PFSK-1 (cell line): Measurements from ENCODE around the gene CRB1.

Source experiments
- FOXP2 ChIP-seq: optimal IDR thresholded peaks from 2 replicates; pipeline ENCODE3; 2011; ENCODE audit warnings: borderline replicate concordance, control low read depth, inconsistent platforms; ENCODE audit not compliant: insufficient read depth; ENCODE audit errors: extremely low read length, extremely low read depth
- POLR2AphosphoS5 ChIP-seq: IDR thresholded peaks from 2 replicates; pipeline ENCODE4 v1.6.1; 2012; ENCODE audit warnings: low read depth, mild to moderate bottlenecking, control low read depth, low read length, moderate library complexity
- REST ChIP-seq, 2 experiments: IDR thresholded peaks; 2 replicates each; pipeline versions ENCODE4 v1.6.1 to v1.8.0; 2011 to 2012; ENCODE audit warnings: low read depth in 2 of 2, low read length in 2 of 2, control low read depth in 1 of 2, inconsistent platforms in 1 of 2, mild to moderate bottlenecking in 1 of 2, moderate library complexity in 1 of 2; ENCODE audit not compliant: insufficient read depth in 1 of 2
- SIN3A ChIP-seq: IDR thresholded peaks from 2 replicates; pipeline ENCODE4 v1.6.1; 2012; ENCODE audit warnings: mild to moderate bottlenecking, low read length, moderate library complexity, borderline replicate concordance; ENCODE audit not compliant: insufficient read depth
- TAF1 ChIP-seq: IDR thresholded peaks from 2 replicates; pipeline ENCODE4 v1.6.1; 2012; ENCODE audit warnings: low read length, control low read depth, borderline replicate concordance; ENCODE audit not compliant: insufficient read depth

Gene CRB1

GRCh38 chr1:197469620-197470210 lies 201.7 kb downstream of the CRB1 start:
- TF ChIP-seq TAF1 (no peak), REST (IDR thresholded peaks at IDR 0.05; ENCODE audit: insufficient read depth in 1 of 2, low read depth in 2 of 2, low read length in 2 of 2) (no peak), SIN3A (no peak), POLR2AphosphoS5 (no peak)

- TF ChIP-seq TAF1 (no peak), POLR2AphosphoS5 (no peak), SIN3A (no peak), FOXP2 (no peak), REST (IDR thresholded peaks at IDR 0.05; ENCODE audit: insufficient read depth in 1 of 2, low read depth in 2 of 2, low read length in 2 of 2) (no peak)
Observed at GRCh38 chr1:197470330-197470729, 202.3 kb downstream of the CRB1 start.

- no peak for TF ChIP-seq POLR2AphosphoS5
- TF ChIP-seq REST (IDR thresholded peaks at IDR 0.05; ENCODE audit: insufficient read depth in 1 of 2, low read depth in 2 of 2, low read length in 2 of 2): no peak
- no peak for TF ChIP-seq TAF1
- no peak for TF ChIP-seq SIN3A
- no peak for TF ChIP-seq FOXP2
Observed at GRCh38 chr1:197471248-197471985, 203.4 kb downstream of the CRB1 start.

GRCh38 chr1:197472141-197472540 lies 204.1 kb downstream of the CRB1 start:
- TF ChIP-seq REST (IDR thresholded peaks at IDR 0.05; ENCODE audit: insufficient read depth in 1 of 2, low read depth in 2 of 2, low read length in 2 of 2): no peak
- no peak for TF ChIP-seq POLR2AphosphoS5
- TF ChIP-seq SIN3A: no peak
- no peak for TF ChIP-seq FOXP2
- no peak for TF ChIP-seq TAF1
